ENCODE data around the gene KRTAP10-1.

DNA sequence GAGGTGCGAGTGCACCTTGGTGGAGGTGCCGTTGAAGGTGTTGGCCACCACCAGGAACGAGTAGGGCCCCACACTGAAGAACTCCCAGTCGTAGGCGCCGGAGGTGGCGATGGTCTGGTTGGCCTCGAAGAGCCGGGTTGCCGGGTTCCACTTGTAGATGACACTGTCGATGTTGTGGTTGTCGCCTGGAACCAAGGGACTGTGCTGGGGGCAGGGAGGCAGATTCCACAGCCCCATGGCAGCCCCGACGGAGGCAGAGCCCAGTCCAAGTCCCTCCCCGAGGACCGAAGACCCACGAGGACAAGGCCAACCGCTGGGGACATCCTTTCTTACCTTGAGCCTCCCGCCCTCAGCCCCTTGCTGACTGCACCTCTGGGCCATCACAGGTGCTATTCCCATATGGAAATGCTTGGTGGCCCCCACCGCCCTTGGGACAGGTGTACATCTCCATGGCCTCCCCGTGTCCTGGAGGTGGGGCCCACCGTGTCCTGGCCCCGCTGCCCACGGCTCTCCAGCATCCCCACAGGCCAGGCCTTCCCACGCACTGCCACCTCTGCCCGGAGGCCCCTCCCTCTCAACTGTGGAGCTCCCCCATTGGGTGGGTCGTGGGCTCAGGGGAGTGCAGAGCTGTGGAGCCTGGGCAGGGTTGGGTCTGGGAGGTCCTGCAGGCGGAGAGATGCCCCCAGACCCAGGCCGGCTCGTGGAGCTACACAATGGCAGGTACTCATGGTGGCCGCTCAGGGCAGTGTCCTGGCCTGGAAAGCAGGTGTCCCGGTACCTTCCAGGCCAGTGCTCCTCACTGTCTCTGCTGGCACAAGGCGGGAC lies 17.9 kb downstream of the KRTAP10-1 start:
- TF ChIP-seq, protein P1, sequence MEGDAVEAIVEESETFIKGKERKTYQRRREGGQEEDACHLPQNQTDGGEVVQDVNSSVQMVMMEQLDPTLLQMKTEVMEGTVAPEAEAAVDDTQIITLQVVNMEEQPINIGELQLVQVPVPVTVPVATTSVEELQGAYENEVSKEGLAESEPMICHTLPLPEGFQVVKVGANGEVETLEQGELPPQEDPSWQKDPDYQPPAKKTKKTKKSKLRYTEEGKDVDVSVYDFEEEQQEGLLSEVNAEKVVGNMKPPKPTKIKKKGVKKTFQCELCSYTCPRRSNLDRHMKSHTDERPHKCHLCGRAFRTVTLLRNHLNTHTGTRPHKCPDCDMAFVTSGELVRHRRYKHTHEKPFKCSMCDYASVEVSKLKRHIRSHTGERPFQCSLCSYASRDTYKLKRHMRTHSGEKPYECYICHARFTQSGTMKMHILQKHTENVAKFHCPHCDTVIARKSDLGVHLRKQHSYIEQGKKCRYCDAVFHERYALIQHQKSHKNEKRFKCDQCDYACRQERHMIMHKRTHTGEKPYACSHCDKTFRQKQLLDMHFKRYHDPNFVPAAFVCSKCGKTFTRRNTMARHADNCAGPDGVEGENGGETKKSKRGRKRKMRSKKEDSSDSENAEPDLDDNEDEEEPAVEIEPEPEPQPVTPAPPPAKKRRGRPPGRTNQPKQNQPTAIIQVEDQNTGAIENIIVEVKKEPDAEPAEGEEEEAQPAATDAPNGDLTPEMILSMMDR (IDR thresholded peaks at IDR 0.05 in 2 of 3, conservative IDR thresholded peaks at IDR 0.05 in 1 of 3; ENCODE audit: insufficient read depth in 2 of 3, low read depth in 1 of 3, low read length in 3 of 3): no peak
- TF ChIP-seq POLR2AphosphoS5 (IDR thresholded peaks at IDR 0.05; ENCODE audit: control insufficient read depth, insufficient read depth, low read depth, low read length) (no peak), HDAC2 (IDR thresholded peaks at IDR 0.05) (no peak), ZNF696 (CRISPR knock-in tag; conservative IDR thresholded peaks at IDR 0.05) (no peak), PTBP1 (IDR thresholded peaks at IDR 0.05; ENCODE audit: low read depth, low read length) (no peak)
- TF ChIP-seq, protein P2, sequence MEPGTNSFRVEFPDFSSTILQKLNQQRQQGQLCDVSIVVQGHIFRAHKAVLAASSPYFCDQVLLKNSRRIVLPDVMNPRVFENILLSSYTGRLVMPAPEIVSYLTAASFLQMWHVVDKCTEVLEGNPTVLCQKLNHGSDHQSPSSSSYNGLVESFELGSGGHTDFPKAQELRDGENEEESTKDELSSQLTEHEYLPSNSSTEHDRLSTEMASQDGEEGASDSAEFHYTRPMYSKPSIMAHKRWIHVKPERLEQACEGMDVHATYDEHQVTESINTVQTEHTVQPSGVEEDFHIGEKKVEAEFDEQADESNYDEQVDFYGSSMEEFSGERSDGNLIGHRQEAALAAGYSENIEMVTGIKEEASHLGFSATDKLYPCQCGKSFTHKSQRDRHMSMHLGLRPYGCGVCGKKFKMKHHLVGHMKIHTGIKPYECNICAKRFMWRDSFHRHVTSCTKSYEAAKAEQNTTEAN (CRISPR knock-in tag; IDR thresholded peaks at IDR 0.05): no peak

Measured in K562 (cell line).